Epithelial cell of esophagus (primary cell): ENCODE data around the gene SLC22A16.
A peak's percentile ranks its signal among the peaks of the same experiment; 100 is the strongest.
"Not testable (repeated sequence)": the region's sequence is repeated elsewhere in the genome, so short reads cannot be mapped to it uniquely, and the experiment has no call there.

Experiments used
- DNase-seq: peaks from one replicate; pipeline ENCODE4 v3.0.0; 2010; ENCODE audit warnings: low read depth
- H3K4me3 ChIP-seq: 2 replicates; pipeline ENCODE4 v1.5.1; 2011; ENCODE audit warnings: mild to moderate bottlenecking, low read length, control low read depth
- CTCF ChIP-seq: IDR thresholded peaks from 2 replicates; pipeline ENCODE4 v1.5.1; 2011; ENCODE audit warnings: low read depth, mild to moderate bottlenecking, low read length, control low read depth, inconsistent platforms; ENCODE audit not compliant: insufficient read depth; ENCODE audit errors: missing control alignments

SLC22A16 gene

GRCh38 chr6:110520209-110520965, 44.0 kb upstream of the SLC22A16 start:
- TF ChIP-seq CTCF: no peak
- no peak overlapping the region for H3K4me3 ChIP-seq
- DNase-seq: no peak

- no peak for TF ChIP-seq CTCF
- no peak overlapping the region for H3K4me3 ChIP-seq
- peak; percentile 34 for DNase-seq
Measured at GRCh38 chr6:110517601-110518281, 41.3 kb upstream of the SLC22A16 start.

- no peak for TF ChIP-seq CTCF
- no peak overlapping the region for H3K4me3 ChIP-seq
- no peak for DNase-seq
Measured at GRCh38 chr6:110517034-110517433, 40.6 kb upstream of the SLC22A16 start.

GRCh38 chr6:110514818-110515217, 38.4 kb upstream of the SLC22A16 start:
- no peak for TF ChIP-seq CTCF
- DNase-seq: no peak
- no peak overlapping the region for H3K4me3 ChIP-seq

- peak; percentile 72 for DNase-seq
- H3K4me3 ChIP-seq: no peak overlapping the region
- TF ChIP-seq CTCF: no peak
Measured at GRCh38 chr6:110512991-110513390, 36.6 kb upstream of the SLC22A16 start.

- not testable (repeated sequence) for H3K4me3 ChIP-seq, DNase-seq
Measured at GRCh38 chr6:110512549-110512948, 36.1 kb upstream of the SLC22A16 start.

- H3K4me3 ChIP-seq: no peak overlapping the region
- no peak for TF ChIP-seq CTCF
- DNase-seq: peak; percentile 28
Measured at GRCh38 chr6:110511401-110511800, 35.0 kb upstream of the SLC22A16 start.
